Measurements from ENCODE around the gene HIRA.

GRCh38 chr22:19412478-19412877, 19.1 kb downstream of the HIRA start:
- TF ChIP-seq TAF1 (IDR thresholded peaks at IDR 0.05; ENCODE audit: low read depth) (no peak), YY1 (IDR thresholded peaks at IDR 0.05; ENCODE audit: low read depth) (no peak)

Measured in Ishikawa (cell line).